GM12891 (cell line): ENCODE results near the gene RDH8.

Experiments
- POLR2A ChIP-seq: IDR thresholded peaks from 2 replicates; pipeline ENCODE4 v1.6.1; 2011; ENCODE audit warnings: low read depth, low read length, control low read depth
- POLR2AphosphoS5 ChIP-seq: IDR thresholded peaks from 2 replicates; pipeline ENCODE4 v1.6.1; 2011; ENCODE audit warnings: low read depth, low read length, control low read depth
- TAF1 ChIP-seq: IDR thresholded peaks from 2 replicates; pipeline ENCODE4 v1.6.1; 2011; ENCODE audit warnings: low read depth, low read length, control low read depth

DNA sequence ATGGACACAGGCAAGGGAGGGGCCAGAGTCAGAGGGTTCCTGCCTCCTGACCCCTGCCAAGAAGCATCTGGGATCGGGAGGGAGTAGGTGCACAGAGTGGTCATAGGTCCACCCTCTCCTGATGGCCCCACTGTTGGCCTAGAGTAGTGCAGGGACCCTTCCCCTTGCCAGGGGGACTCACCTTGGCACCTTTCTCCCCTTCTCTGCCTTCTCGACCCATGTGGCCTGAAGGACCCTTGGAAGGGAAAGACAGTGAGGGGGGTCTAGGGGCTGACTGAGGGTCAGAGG, 43.7 kb upstream of the RDH8 start:
- TF ChIP-seq POLR2A (no peak), TAF1 (no peak), POLR2AphosphoS5 (no peak)
